GM12864 (cell line): Measurements from ENCODE around the gene ATAD2B.

ENCODE experiments used
- DNase-seq: peaks from one replicate; pipeline ENCODE4 v3.0.0-alpha.2; 2011; ENCODE audit warnings: low read depth
- H3K4me3 ChIP-seq: 2 replicates; pipeline ENCODE4 v1.5.1; 2011; ENCODE audit warnings: mild to moderate bottlenecking, low read depth, low read length, control low read depth
- CTCF ChIP-seq: IDR thresholded peaks from 2 replicates; pipeline ENCODE4 v1.5.1; 2011; ENCODE audit warnings: low read depth, mild to moderate bottlenecking, moderate library complexity, low read length, control low read depth, inconsistent platforms; ENCODE audit errors: missing control alignments

The ATAD2B gene

GRCh38 chr2:23718931-23719700 lies 207.8 kb downstream of the ATAD2B start:
- no peak for TF ChIP-seq CTCF
- H3K4me3 ChIP-seq, result no peak overlapping the region
- DNase-seq, result no peak

GRCh38 chr2:23713351-23713750 lies 213.6 kb downstream of the ATAD2B start:
- H3K4me3 ChIP-seq, result no peak overlapping the region
- DNase-seq, result no peak
- no peak for TF ChIP-seq CTCF

GRCh38 chr2:23712756-23713151 lies 214.2 kb downstream of the ATAD2B start:
- no peak for DNase-seq
- H3K4me3 ChIP-seq, result no peak overlapping the region
- TF ChIP-seq CTCF, result no peak

- TF ChIP-seq CTCF, result no peak
- DNase-seq, result no peak
- H3K4me3 ChIP-seq, result no peak overlapping the region
These were observed 214.8 kb downstream of the ATAD2B start for GRCh38 chr2:23711979-23712755.

GRCh38 chr2:23709311-23709710 lies 217.6 kb downstream of the ATAD2B start:
- no peak for TF ChIP-seq CTCF
- H3K4me3 ChIP-seq, result no peak overlapping the region
- DNase-seq, result no peak

GRCh38 chr2:23708771-23709170 lies 218.2 kb downstream of the ATAD2B start:
- no peak overlapping the region for H3K4me3 ChIP-seq
- no peak for TF ChIP-seq CTCF
- DNase-seq, result no peak
